DND-41 (cell line): ENCODE results near the gene INPP5A.

ENCODE experiments used
- ATAC-seq: fragments of 200-7000 bp; cut with Tn5 transposase; 3 replicates; pipeline ENCODE4 v1.9.1; 2021; ENCODE audit warnings: low read depth; ENCODE audit not compliant: insufficient read depth
- DNase-seq: peaks from one replicate; pipeline ENCODE4 v3.0.0-alpha.2; 2020
- H2AFZ ChIP-seq: 2 replicates; pipeline ENCODE4 v1.6.0; 2012; ENCODE audit warnings: low read depth, low read length
- H3K27ac ChIP-seq: 2 replicates; pipeline ENCODE4 v1.5.1; 2012; ENCODE audit warnings: low read length, inconsistent platforms
- H3K27me3 ChIP-seq: fragments of 200-600 bp; sonication (generic); 2 replicates; pipeline ENCODE4 v1.6.0; 2012; ENCODE audit warnings: low read length, mild to moderate bottlenecking, inconsistent platforms; ENCODE audit not compliant: insufficient read depth, poor library complexity
- H3K36me3 ChIP-seq: 2 replicates; pipeline ENCODE4 v1.5.1; 2012; ENCODE audit warnings: low read length, inconsistent platforms; ENCODE audit not compliant: insufficient read depth
- H3K4me1 ChIP-seq: 2 replicates; pipeline ENCODE4 v1.5.1; 2012; ENCODE audit warnings: mild to moderate bottlenecking, low read length; ENCODE audit not compliant: insufficient read depth
- H3K4me2 ChIP-seq: 2 replicates; pipeline ENCODE4 v1.6.0; 2012; ENCODE audit warnings: mild to moderate bottlenecking, moderate library complexity, low read length, inconsistent platforms; ENCODE audit not compliant: insufficient read depth
- H3K4me3 ChIP-seq, 2 experiments: fragments of 200-600 bp in 1 of 2; shearing (Covaris generic) in 1 of 2; 2 replicates each; pipeline ENCODE4 v1.5.1; 2012 to 2016; ENCODE audit warnings: inconsistent platforms in 2 of 2, low read length in 2 of 2, mild to moderate bottlenecking in 2 of 2, low read depth in 1 of 2, moderate library complexity in 1 of 2
- H3K79me2 ChIP-seq: 2 replicates; pipeline ENCODE4 v1.6.0; 2012; ENCODE audit warnings: low read length, inconsistent platforms; ENCODE audit not compliant: insufficient read depth
- H3K9ac ChIP-seq: 2 replicates; pipeline ENCODE4 v1.6.0; 2012; ENCODE audit warnings: low read depth, mild to moderate bottlenecking, inconsistent platforms, low read length, moderate library complexity
- H3K9me3 ChIP-seq: 2 replicates; pipeline ENCODE4 v1.5.1; 2012; ENCODE audit warnings: low read length, moderate library complexity, mild to moderate bottlenecking, inconsistent platforms; ENCODE audit not compliant: insufficient read depth, severe bottlenecking
- H4K20me1 ChIP-seq: 2 replicates; pipeline ENCODE4 v1.6.0; 2012; ENCODE audit warnings: low read length; ENCODE audit not compliant: insufficient read depth
- EZH2 ChIP-seq: IDR thresholded peaks from 3 replicates; pipeline ENCODE4 v1.6.1; 2012; ENCODE audit warnings: borderline replicate concordance, low read depth, mild to moderate bottlenecking, moderate library complexity, low read length, inconsistent platforms; ENCODE audit not compliant: severe bottlenecking
- TF ChIP-seq, protein P1 (sequence below): IDR thresholded peaks from 2 replicates; pipeline ENCODE4 v1.5.1; 2012; ENCODE audit warnings: borderline replicate concordance, low read length, moderate library complexity, mild to moderate bottlenecking; ENCODE audit not compliant: poor library complexity, severe bottlenecking; ENCODE audit errors: extremely low read depth

Gene INPP5A

GRCh38 chr10:132737390-132738048, 199.9 kb downstream of the INPP5A start:
- peaks cover 22% of the 10 kb centered on the region for H4K20me1 ChIP-seq
- no peaks in the 10 kb centered on the region for H3K9me3 ChIP-seq
- no peak overlapping the region for H3K4me3 ChIP-seq
- ATAC-seq (no peak), DNase-seq (no peak)
- no peak for TF ChIP-seq EZH2
- TF ChIP-seq, protein P1, sequence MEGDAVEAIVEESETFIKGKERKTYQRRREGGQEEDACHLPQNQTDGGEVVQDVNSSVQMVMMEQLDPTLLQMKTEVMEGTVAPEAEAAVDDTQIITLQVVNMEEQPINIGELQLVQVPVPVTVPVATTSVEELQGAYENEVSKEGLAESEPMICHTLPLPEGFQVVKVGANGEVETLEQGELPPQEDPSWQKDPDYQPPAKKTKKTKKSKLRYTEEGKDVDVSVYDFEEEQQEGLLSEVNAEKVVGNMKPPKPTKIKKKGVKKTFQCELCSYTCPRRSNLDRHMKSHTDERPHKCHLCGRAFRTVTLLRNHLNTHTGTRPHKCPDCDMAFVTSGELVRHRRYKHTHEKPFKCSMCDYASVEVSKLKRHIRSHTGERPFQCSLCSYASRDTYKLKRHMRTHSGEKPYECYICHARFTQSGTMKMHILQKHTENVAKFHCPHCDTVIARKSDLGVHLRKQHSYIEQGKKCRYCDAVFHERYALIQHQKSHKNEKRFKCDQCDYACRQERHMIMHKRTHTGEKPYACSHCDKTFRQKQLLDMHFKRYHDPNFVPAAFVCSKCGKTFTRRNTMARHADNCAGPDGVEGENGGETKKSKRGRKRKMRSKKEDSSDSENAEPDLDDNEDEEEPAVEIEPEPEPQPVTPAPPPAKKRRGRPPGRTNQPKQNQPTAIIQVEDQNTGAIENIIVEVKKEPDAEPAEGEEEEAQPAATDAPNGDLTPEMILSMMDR: no peak
- H3K36me3 ChIP-seq: peaks cover 30% of the 10 kb centered on the region
- H3K79me2 ChIP-seq: no peaks in the 10 kb centered on the region
- no peak overlapping the region for H3K9ac ChIP-seq
- H3K27me3 ChIP-seq: no peaks in the 10 kb centered on the region
- no peak overlapping the region for H2AFZ ChIP-seq
- H3K4me1 ChIP-seq: no peaks in the 10 kb centered on the region
- no peak overlapping the region for H3K27ac ChIP-seq
- H3K4me2 ChIP-seq: no peak overlapping the region

DNA sequence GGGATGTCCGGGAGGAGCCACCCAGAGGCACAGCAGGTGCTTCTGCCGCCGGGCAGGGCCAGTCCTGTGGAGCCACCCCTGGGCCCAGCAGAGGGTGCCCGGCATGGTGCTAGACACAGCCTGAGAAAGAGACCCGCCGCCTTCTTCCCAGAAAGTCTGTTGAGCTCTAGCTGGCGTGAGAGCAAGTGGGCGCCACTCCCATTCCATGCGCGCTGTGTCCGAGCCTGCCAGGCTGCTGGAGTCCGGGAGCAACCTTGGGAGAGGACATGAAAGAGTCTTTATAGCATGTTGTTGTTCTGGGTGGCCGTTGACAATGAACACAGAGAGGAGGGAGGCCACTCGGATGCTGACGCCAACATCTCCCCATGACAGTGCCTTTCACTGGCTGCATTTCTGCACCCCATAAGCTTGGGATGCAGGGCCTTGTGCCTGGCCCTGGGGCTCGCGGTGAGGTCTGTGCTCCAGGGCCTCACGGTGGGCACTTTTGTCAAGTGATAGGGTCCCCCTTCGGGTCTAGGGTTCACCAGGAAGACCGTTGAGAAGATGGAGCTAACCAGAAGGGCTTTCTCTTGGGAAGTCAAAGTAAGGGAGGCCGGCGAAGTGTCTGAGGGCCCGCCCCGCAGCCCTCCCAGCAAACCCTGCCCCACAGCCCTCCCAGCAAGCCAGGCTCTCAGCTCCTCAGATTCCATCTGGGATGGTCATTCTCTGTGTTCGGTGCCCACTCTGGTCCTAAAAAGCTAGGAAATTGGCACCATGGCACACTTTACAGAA, 201.1 kb downstream of the INPP5A start:
- Histone ChIP-seq H3K4me1 (no peaks in the 10 kb centered on the region), H3K9ac (no peak overlapping the region), H3K27ac (no peak overlapping the region), H4K20me1 (peaks cover 18% of the 10 kb centered on the region), H3K9me3 (no peaks in the 10 kb centered on the region), H2AFZ (no peak overlapping the region), H3K4me2 (no peak overlapping the region), H3K36me3 (peaks cover 23% of the 10 kb centered on the region), H3K4me3 (no peak overlapping the region), H3K79me2 (no peaks in the 10 kb centered on the region), H3K27me3 (no peaks in the 10 kb centered on the region)
- DNase-seq: no peak
- ATAC-seq: no peak
- TF ChIP-seq, protein P1: no peak
- TF ChIP-seq EZH2: no peak

- no peaks in the 10 kb centered on the region for H3K9me3 ChIP-seq
- peaks cover 18% of the 10 kb centered on the region for H3K36me3 ChIP-seq
- H3K79me2 ChIP-seq: no peaks in the 10 kb centered on the region
- no peak overlapping the region for H3K4me2 ChIP-seq
- H4K20me1 ChIP-seq: peaks cover 14% of the 10 kb centered on the region
- no peaks in the 10 kb centered on the region for H3K4me1 ChIP-seq
- TF ChIP-seq, protein P1: no peak
- no peak for TF ChIP-seq EZH2
- H3K4me3 ChIP-seq: no peak overlapping the region
- H3K9ac ChIP-seq: no peak overlapping the region
- H2AFZ ChIP-seq: no peak overlapping the region
- no peak for DNase-seq
- no peak overlapping the region for H3K27ac ChIP-seq
- ATAC-seq: no peak
- H3K27me3 ChIP-seq: no peaks in the 10 kb centered on the region
Measured at GRCh38 chr10:132739225-132739613, 201.6 kb downstream of the INPP5A start.
